Endothelial cell of umbilical vein (primary cell): Measurements from ENCODE around the gene KCNE5. TPM values are rescaled to one million over a fixed set of nuclear protein-coding genes. Genes with fewer than 3 reads are reported as not detected.

Experiments
- BruUV-seq: library from RNA; stranded (reverse); fragments of 400-500 nt; replicated peaks from 2 replicates; lab custom pipeline; 2021; lab: Mats Ljungman, UMichigan
- CTCF ChIA-PET: fragments of 300-600, 350-600 bp; sonication (Branson Sonifier 250); formaldehyde crosslinking; loops from one replicate; lab custom pipeline; 2021; ENCODE audit warnings: antibody characterized with exemption, inconsistent platforms; lab: Charles Lee
- POLR2A ChIA-PET: fragments of 300-600, 350-600 bp; sonication (Branson Sonifier 250); formaldehyde crosslinking; loops from one replicate; lab custom pipeline; 2021; ENCODE audit warnings: antibody characterized with exemption, inconsistent platforms; lab: Charles Lee
- DNase-seq: peaks from one replicate; pipeline ENCODE4 v3.0.0-alpha.2; 2011; ENCODE audit warnings: low read depth, low spot score
- FAIRE-seq: peaks from 2 replicates; lab custom pipeline; 2011; peaks lifted over from hg19 to GRCh38; lab: Jason Lieb, UNC
- H2AFZ ChIP-seq: 2 replicates; pipeline ENCODE4 v1.6.0; 2012; ENCODE audit warnings: low read depth, low read length, control low read depth, inconsistent platforms
- H3K27ac ChIP-seq: 2 replicates; pipeline ENCODE4 v1.5.1; 2011; ENCODE audit warnings: low read depth, mild to moderate bottlenecking, control low read depth, low read length, moderate library complexity; ENCODE audit not compliant: insufficient read depth
- H3K27me3 ChIP-seq, 2 experiments: 2 replicates each; pipeline versions ENCODE4 v1.6.0 to v1.6.1; 2011; ENCODE audit warnings: low read length in 2 of 2, mixed read lengths in 1 of 2; ENCODE audit not compliant: control insufficient read depth in 2 of 2, insufficient read depth in 2 of 2
- H3K36me3 ChIP-seq, 2 experiments: 2 replicates in 1 of 2; 3 replicates in 1 of 2; pipeline ENCODE4 v1.5.1; 2011; ENCODE audit warnings: low read length in 2 of 2, mild to moderate bottlenecking in 1 of 2, moderate library complexity in 1 of 2; ENCODE audit not compliant: control insufficient read depth in 2 of 2, insufficient read depth in 2 of 2; ENCODE audit errors: extremely low read depth in 1 of 2
- H3K4me1 ChIP-seq: 3 replicates; pipeline ENCODE4 v1.5.1; 2011; ENCODE audit warnings: mild to moderate bottlenecking, low read length; ENCODE audit not compliant: control insufficient read depth, insufficient read depth; ENCODE audit errors: extremely low read depth
- H3K4me2 ChIP-seq: 2 replicates; pipeline ENCODE4 v1.6.1; 2011; ENCODE audit warnings: low read length, control low read depth, mixed read lengths; ENCODE audit not compliant: insufficient read depth
- H3K4me3 ChIP-seq, 3 experiments: fragments of 200-600 bp in 1 of 3; sonication (generic), shearing (Covaris generic) in 1 of 3; replicated peaks in 1 of 3; 2 replicates each; pipeline ENCODE4 v1.5.1; 2011 to 2016; ENCODE audit warnings: control low read depth in 3 of 3, low read length in 3 of 3, mild to moderate bottlenecking in 2 of 3, inconsistent platforms in 1 of 3, low read depth in 1 of 3, moderate library complexity in 1 of 3; ENCODE audit not compliant: insufficient read depth in 1 of 3
- H3K79me2 ChIP-seq: 2 replicates; pipeline ENCODE4 v1.6.0; 2012; ENCODE audit warnings: low read length, inconsistent platforms; ENCODE audit not compliant: control insufficient read depth, insufficient read depth
- H3K9ac ChIP-seq: replicated peaks from 2 replicates; pipeline ENCODE3; 2011; ENCODE audit warnings: low read length, control low read depth; ENCODE audit not compliant: insufficient read depth; ENCODE audit errors: extremely low read depth
- H3K9me1 ChIP-seq: replicated peaks from 3 replicates; pipeline ENCODE4 v1.6.0; 2011; ENCODE audit warnings: mild to moderate bottlenecking, low read length; ENCODE audit not compliant: control insufficient read depth, insufficient read depth; ENCODE audit errors: extremely low read depth
- H3K9me3 ChIP-seq: replicated peaks from 2 replicates; pipeline ENCODE4 v1.5.1; 2012; ENCODE audit warnings: low read length, inconsistent platforms; ENCODE audit not compliant: control insufficient read depth, insufficient read depth
- H4K20me1 ChIP-seq: replicated peaks from 2 replicates; pipeline ENCODE3; 2011; ENCODE audit warnings: mild to moderate bottlenecking, low read length; ENCODE audit not compliant: control insufficient read depth, insufficient read depth; ENCODE audit errors: extremely low read depth
- CTCF ChIP-seq, 2 donors: IDR thresholded peaks; 1 replicate in 1 of 2; 2 replicates in 1 of 2; pipeline ENCODE4 v1.5.1; 2011; ENCODE audit warnings: low read length in 2 of 2, mild to moderate bottlenecking in 2 of 2, moderate library complexity in 2 of 2, control low read depth in 1 of 2, inconsistent platforms in 1 of 2, low read depth in 1 of 2; ENCODE audit not compliant: insufficient read depth in 1 of 2; ENCODE audit errors: extremely low read depth in 1 of 2
- EZH2 ChIP-seq: IDR thresholded peaks from 2 replicates; pipeline ENCODE4 v1.6.1; 2012; ENCODE audit warnings: borderline replicate concordance, low read depth, mild to moderate bottlenecking, moderate library complexity, low read length, inconsistent platforms; ENCODE audit not compliant: severe bottlenecking
- FOS ChIP-seq: IDR thresholded peaks from 2 replicates; pipeline ENCODE4 v1.6.1; 2011; ENCODE audit warnings: mild to moderate bottlenecking, low read length, moderate library complexity, borderline replicate concordance; ENCODE audit not compliant: insufficient read depth
- GATA2 ChIP-seq: IDR thresholded peaks from 2 replicates; pipeline ENCODE4 v1.7.0; 2011; ENCODE audit warnings: low read depth, mild to moderate bottlenecking, moderate library complexity, mixed read lengths, low read length; ENCODE audit not compliant: insufficient read length, insufficient read depth
- JUN ChIP-seq: IDR thresholded peaks from 2 replicates; pipeline ENCODE4 v1.6.1; 2011; ENCODE audit warnings: borderline replicate concordance, low read depth; ENCODE audit not compliant: insufficient read length, insufficient read depth
- MAX ChIP-seq: IDR thresholded peaks from 2 replicates; pipeline ENCODE4 v1.6.1; 2011; ENCODE audit not compliant: insufficient read depth, insufficient read length
- MYC ChIP-seq: IDR thresholded peaks from one replicate; pipeline ENCODE4 v1.6.1; 2011; ENCODE audit warnings: mild to moderate bottlenecking, low read depth, low read length
- POLR2A ChIP-seq: IDR thresholded peaks from 2 replicates; pipeline ENCODE4 v1.6.1; 2012; ENCODE audit warnings: low read depth, mild to moderate bottlenecking, control low read depth, low read length
- POLR2AphosphoS5 ChIP-seq: IDR thresholded peaks from 2 replicates; pipeline ENCODE4 v1.6.1; 2012; ENCODE audit warnings: low read depth, mild to moderate bottlenecking, control low read depth, low read length, moderate library complexity; ENCODE audit not compliant: insufficient read depth
- dilution Hi-C: fragments of 300-500 bp; cut with MboI; formaldehyde crosslinking; loops from one replicate; pipeline ENCODE4 v1.15.0; 2019; ENCODE audit warnings: low sequenced_read_pairs; ENCODE audit not compliant: extremely low pct_ligation_motif_present
- intact Hi-C: fragments of 100-400 bp; cut with micrococcal nuclease; formaldehyde crosslinking; loops from one replicate; pipeline ENCODE4 v1.10.0; 2022
- polyA plus RNA-seq, 4 experiments: library from polyadenylated mRNA; depleted of rRNA in 3 of 4; stranded (reverse) in 3 of 4; unstranded in 1 of 4; fragments of >200 nt; gene quantifications; 2 replicates each; pipeline versions ENCODE4 v1.2.1 to v1.2.3, GENCODE V29; 2011 to 2012; ENCODE audit warnings: missing spikeins in 1 of 4
- total RNA-seq: library from RNA; stranded (reverse); gene quantifications from 2 replicates; pipeline ENCODE4 v1.2.3, GENCODE V29; 2021

KCNE5 gene
- total and polyA plus RNA-seq, 2 donors (not counting 3 experiments of a cell fraction or from before 2014, with no cell fraction given) = 0.15 to 0.31 TPM

- Histone ChIP-seq H3K27ac (no peak overlapping the region), H3K4me3 (no peak overlapping the region), H3K9ac (no peak overlapping the region), H3K36me3 (no peaks in the 10 kb centered on the region), H3K9me3 (no peaks in the 10 kb centered on the region), H4K20me1 (no peaks in the 10 kb centered on the region), H3K27me3 (no peaks in the 10 kb centered on the region), H3K9me1 (no peaks in the 10 kb centered on the region), H2AFZ (no peak overlapping the region), H3K79me2 (no peaks in the 10 kb centered on the region), H3K4me2 (no peak overlapping the region), H3K4me1 (no peaks in the 10 kb centered on the region)
- POLR2A ChIA-PET = no interaction called here
- dilution Hi-C loops = no loop called here
- FAIRE-seq (no peak), DNase-seq (no peak)
- BruUV-seq = no TSS peak
- TF ChIP-seq CTCF (IDR thresholded peaks at IDR 0.05; ENCODE audit: extremely low read depth in 1 of 2, insufficient read depth in 1 of 2, low read depth in 1 of 2, low read length in 2 of 2) = no peak
- TF ChIP-seq GATA2 = no peak
- CTCF ChIA-PET = interaction anchor here (1.4 kb wide), 1 partner anchor 158 kb away, joined by 4 read pairs; no protein-coding TSS in a partner anchor
- intact Hi-C loops = no loop called here
These were observed 18.7 kb upstream of the KCNE5 start for GRCh38 chrX:109643687-109644086.

GRCh38 chrX:109638158-109638557 is 13.2 kb upstream of the KCNE5 start:
- H3K27ac ChIP-seq = no peak overlapping the region
- H2AFZ ChIP-seq = no peak overlapping the region
- H3K9ac ChIP-seq = no peak overlapping the region
- intact Hi-C loops = no loop called here
- H4K20me1 ChIP-seq = no peaks in the 10 kb centered on the region
- no peaks in the 10 kb centered on the region for H3K4me1 ChIP-seq
- no peaks in the 10 kb centered on the region for H3K36me3 ChIP-seq
- no peaks in the 10 kb centered on the region for H3K79me2 ChIP-seq
- no peaks in the 10 kb centered on the region for H3K9me3 ChIP-seq
- TF ChIP-seq POLR2AphosphoS5 (no peak), MYC (no peak), EZH2 (no peak), GATA2 (no peak), POLR2A (no peak), FOS (no peak), CTCF (IDR thresholded peaks at IDR 0.05; ENCODE audit: extremely low read depth in 1 of 2, insufficient read depth in 1 of 2, low read depth in 1 of 2, low read length in 2 of 2) (no peak), JUN (no peak), MAX (no peak)
- no peak overlapping the region for H3K4me2 ChIP-seq
- CTCF ChIA-PET = no interaction called here
- FAIRE-seq = no peak
- H3K9me1 ChIP-seq = no peaks in the 10 kb centered on the region
- DNase-seq = no peak
- no peak overlapping the region for H3K4me3 ChIP-seq
- POLR2A ChIA-PET = no interaction called here
- dilution Hi-C loops = no loop called here
- BruUV-seq = no TSS peak
- no peaks in the 10 kb centered on the region for H3K27me3 ChIP-seq
